ENCODE measurements around the gene AREL1.
A peak's percentile ranks its signal among the peaks of the same experiment; 100 is the strongest.
"Not testable (repeated sequence)": the region's sequence is repeated elsewhere in the genome, so short reads cannot be mapped to it uniquely, and the experiment has no call there.

AREL1 gene, protein sequence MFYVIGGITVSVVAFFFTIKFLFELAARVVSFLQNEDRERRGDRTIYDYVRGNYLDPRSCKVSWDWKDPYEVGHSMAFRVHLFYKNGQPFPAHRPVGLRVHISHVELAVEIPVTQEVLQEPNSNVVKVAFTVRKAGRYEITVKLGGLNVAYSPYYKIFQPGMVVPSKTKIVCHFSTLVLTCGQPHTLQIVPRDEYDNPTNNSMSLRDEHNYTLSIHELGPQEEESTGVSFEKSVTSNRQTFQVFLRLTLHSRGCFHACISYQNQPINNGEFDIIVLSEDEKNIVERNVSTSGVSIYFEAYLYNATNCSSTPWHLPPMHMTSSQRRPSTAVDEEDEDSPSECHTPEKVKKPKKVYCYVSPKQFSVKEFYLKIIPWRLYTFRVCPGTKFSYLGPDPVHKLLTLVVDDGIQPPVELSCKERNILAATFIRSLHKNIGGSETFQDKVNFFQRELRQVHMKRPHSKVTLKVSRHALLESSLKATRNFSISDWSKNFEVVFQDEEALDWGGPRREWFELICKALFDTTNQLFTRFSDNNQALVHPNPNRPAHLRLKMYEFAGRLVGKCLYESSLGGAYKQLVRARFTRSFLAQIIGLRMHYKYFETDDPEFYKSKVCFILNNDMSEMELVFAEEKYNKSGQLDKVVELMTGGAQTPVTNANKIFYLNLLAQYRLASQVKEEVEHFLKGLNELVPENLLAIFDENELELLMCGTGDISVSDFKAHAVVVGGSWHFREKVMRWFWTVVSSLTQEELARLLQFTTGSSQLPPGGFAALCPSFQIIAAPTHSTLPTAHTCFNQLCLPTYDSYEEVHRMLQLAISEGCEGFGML

DNA sequence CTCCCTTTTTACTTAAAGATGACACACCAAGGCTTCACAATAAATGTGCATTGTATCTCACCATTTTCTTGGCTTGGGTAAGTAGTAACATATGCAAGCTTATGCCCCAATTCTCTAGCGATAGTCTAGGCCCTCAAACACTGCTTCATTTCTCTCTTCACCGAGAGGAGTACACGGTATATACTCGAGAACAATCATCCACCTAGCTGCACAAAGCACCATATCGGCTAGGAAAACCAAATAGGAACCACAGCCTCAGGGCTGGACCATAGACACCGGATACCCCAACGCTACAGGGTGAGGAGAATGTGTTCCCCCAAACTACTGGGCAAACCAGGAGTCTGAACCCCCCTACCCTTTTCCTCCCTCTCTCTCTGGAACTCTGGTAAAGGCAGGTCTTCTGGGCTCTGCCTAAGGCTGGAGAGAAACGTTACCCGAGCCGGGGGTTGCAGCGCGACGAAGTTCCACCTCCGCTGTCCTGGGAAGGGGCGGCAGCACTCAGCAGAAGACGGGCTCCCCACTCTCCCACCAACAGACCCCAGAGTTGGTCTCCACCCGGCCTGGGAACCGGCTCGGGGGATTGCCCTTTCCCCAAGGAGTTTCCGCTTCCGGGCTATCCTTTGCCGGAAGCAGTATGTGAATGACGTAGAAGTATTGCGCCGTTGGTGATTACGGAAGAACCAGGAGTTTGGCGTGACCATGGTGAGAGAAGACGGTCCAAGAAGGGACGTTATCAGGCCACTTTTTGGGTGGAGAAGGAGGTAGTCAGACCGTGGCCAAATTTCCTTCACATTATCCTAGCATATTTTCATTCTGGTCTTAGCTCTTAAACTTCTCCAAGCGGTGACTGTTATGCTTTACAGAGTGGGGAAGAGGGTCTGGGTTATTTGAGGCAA, at the start of gene AREL1, which contains the start of gene FCF1:
Gene AREL1, minus strand, starts transcription at position 582 of the 896 bp plus-strand sequence. CDS start 27,465 bp downstream, outside the sequence.
Gene FCF1, plus strand, starts transcription at position 646 of the 896 bp plus-strand sequence. Its CDS starts 54 bp downstream, at position 700.
- ATAC-seq (ENCODE audit: low read depth): peak; percentile 94
- TF ChIP-seq, protein P1, sequence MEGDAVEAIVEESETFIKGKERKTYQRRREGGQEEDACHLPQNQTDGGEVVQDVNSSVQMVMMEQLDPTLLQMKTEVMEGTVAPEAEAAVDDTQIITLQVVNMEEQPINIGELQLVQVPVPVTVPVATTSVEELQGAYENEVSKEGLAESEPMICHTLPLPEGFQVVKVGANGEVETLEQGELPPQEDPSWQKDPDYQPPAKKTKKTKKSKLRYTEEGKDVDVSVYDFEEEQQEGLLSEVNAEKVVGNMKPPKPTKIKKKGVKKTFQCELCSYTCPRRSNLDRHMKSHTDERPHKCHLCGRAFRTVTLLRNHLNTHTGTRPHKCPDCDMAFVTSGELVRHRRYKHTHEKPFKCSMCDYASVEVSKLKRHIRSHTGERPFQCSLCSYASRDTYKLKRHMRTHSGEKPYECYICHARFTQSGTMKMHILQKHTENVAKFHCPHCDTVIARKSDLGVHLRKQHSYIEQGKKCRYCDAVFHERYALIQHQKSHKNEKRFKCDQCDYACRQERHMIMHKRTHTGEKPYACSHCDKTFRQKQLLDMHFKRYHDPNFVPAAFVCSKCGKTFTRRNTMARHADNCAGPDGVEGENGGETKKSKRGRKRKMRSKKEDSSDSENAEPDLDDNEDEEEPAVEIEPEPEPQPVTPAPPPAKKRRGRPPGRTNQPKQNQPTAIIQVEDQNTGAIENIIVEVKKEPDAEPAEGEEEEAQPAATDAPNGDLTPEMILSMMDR (IDR thresholded peaks at IDR 0.05; ENCODE audit: poor library complexity, severe bottlenecking): no peak
- H3K9me3 ChIP-seq (ENCODE audit: severe bottlenecking): no peaks in the 10 kb centered on the region
- DNase-seq (ENCODE audit: low spot score): peak; percentile 83
- H3K4me3 ChIP-seq (ENCODE audit: severe bottlenecking): peak within 1 kb of the TSS; percentile 64
- H3K4me1 ChIP-seq (ENCODE audit: insufficient read depth, poor library complexity, severe bottlenecking): peaks cover 23% of the 10 kb centered on the region
- peaks cover 38% of the 10 kb centered on the region for H3K36me3 ChIP-seq (ENCODE audit: low read depth)
- peak within 1 kb of the TSS; percentile 39 for H3K27ac ChIP-seq (ENCODE audit: poor library complexity, severe bottlenecking)
- no peaks in the 10 kb centered on the region for H3K27me3 ChIP-seq (ENCODE audit: insufficient read depth, poor library complexity, severe bottlenecking)

DNA sequence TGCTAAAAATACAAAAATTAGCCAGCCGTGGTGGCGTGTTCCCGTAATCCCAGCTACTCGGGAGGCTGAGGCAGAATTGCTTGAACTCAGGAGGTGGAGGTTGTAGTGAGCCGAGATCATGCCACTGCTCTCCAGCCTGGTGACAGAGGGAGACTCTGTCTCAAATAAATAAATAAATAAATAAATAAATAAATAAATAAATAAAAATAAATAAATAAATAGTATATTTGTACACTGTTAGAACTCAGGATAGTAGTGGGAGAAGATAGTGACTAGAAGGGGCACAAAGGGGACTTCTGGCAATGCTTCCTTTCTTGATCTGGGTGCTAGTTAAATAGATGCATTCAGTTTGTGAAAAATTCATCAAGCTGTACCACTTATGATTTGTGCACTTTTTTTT, 45.6 kb upstream of the AREL1 start:
- not testable (repeated sequence) for H3K27me3 ChIP-seq (ENCODE audit: insufficient read depth, poor library complexity, severe bottlenecking); H3K4me3 ChIP-seq (ENCODE audit: severe bottlenecking); H3K36me3 ChIP-seq (ENCODE audit: low read depth); DNase-seq (ENCODE audit: low spot score); H3K4me1 ChIP-seq (ENCODE audit: insufficient read depth, poor library complexity, severe bottlenecking); H3K27ac ChIP-seq (ENCODE audit: poor library complexity, severe bottlenecking); ATAC-seq (ENCODE audit: low read depth); H3K9me3 ChIP-seq (ENCODE audit: severe bottlenecking)

DNA sequence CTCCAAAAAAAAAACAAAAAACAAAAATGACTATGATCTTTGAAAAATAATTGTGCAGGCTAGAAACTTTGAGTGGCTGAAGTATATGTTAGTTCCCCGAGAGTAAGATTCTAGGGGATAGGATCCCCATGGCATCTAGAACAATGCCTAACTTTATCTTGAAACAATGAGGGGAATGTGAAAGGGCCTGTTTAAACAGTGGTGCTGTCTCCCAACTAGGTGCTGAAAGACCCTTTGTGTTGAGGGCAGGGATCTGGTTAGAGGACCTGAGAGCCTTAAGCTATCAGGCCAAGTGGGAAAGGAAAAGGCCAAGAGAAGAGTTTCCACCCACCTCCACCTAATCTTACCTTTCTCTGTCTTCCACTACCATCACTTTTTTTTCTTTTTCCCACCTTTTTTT, 43.4 kb upstream of the AREL1 start:
- ATAC-seq (ENCODE audit: low read depth) (no peak), DNase-seq (ENCODE audit: low spot score) (no peak)
- peaks cover 4% of the 10 kb centered on the region for H3K9me3 ChIP-seq (ENCODE audit: severe bottlenecking)
- H3K27ac ChIP-seq (ENCODE audit: poor library complexity, severe bottlenecking): no peak overlapping the region
- TF ChIP-seq, protein P1 (IDR thresholded peaks at IDR 0.05; ENCODE audit: poor library complexity, severe bottlenecking): no peak
- no peaks in the 10 kb centered on the region for H3K4me1 ChIP-seq (ENCODE audit: insufficient read depth, poor library complexity, severe bottlenecking)
- H3K36me3 ChIP-seq (ENCODE audit: low read depth): no peaks in the 10 kb centered on the region
- no peak overlapping the region for H3K4me3 ChIP-seq (ENCODE audit: severe bottlenecking)
- H3K27me3 ChIP-seq (ENCODE audit: insufficient read depth, poor library complexity, severe bottlenecking): no peaks in the 10 kb centered on the region

DNA sequence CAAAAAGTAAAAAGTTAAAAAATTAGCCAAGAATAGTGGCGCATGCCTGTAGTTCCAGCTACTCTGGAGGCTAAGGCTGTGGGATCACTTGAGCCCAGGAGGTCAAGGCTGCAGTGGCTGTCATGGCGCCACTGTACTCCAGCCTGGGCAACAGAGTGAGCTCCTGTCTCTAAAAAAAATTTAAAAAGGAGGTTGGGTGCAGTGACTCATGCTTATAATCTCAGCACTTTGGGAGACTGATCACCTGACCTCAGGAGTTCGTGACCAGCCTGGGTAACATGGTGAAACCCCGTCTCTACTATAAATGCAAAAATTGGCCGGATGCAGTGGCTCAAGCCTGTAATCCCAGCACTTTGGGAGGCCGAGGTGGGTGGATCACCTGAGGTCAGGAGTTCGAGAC, 42.0 kb upstream of the AREL1 start:
- Histone ChIP-seq H3K4me1 (ENCODE audit: insufficient read depth, poor library complexity, severe bottlenecking) (no peaks in the 10 kb centered on the region), H3K9me3 (ENCODE audit: severe bottlenecking) (peaks cover 4% of the 10 kb centered on the region), H3K4me3 (ENCODE audit: severe bottlenecking) (no peak overlapping the region), H3K27ac (ENCODE audit: poor library complexity, severe bottlenecking) (no peak overlapping the region), H3K27me3 (ENCODE audit: insufficient read depth, poor library complexity, severe bottlenecking) (no peaks in the 10 kb centered on the region), H3K36me3 (ENCODE audit: low read depth) (no peaks in the 10 kb centered on the region)
- ATAC-seq (ENCODE audit: low read depth) (no peak), DNase-seq (ENCODE audit: low spot score) (no peak)
- TF ChIP-seq, protein P1 (IDR thresholded peaks at IDR 0.05; ENCODE audit: poor library complexity, severe bottlenecking): no peak

DNA sequence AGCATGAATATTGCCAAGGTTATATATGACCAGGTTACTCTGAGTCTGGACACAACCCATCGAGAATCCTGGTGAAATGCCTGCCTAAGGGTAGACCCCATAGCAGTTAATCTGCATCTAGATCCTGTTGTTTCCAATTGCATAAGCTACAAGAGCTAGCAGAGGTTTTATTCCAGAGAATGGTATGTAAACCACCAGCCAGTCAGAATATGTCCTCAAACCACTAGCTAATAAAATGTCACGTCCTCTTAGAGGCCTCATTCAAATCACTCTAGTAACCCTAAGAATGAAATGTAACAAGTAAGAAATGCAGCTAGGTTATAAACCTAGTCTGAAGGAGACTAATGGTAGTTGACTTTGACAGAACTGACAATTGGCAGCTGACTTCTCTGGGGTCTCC, 41.3 kb upstream of the AREL1 start:
- Histone ChIP-seq H3K9me3 (ENCODE audit: severe bottlenecking) (peaks cover 4% of the 10 kb centered on the region), H3K36me3 (ENCODE audit: low read depth) (no peaks in the 10 kb centered on the region), H3K27ac (ENCODE audit: poor library complexity, severe bottlenecking) (no peak overlapping the region), H3K4me1 (ENCODE audit: insufficient read depth, poor library complexity, severe bottlenecking) (no peaks in the 10 kb centered on the region), H3K27me3 (ENCODE audit: insufficient read depth, poor library complexity, severe bottlenecking) (no peaks in the 10 kb centered on the region), H3K4me3 (ENCODE audit: severe bottlenecking) (no peak overlapping the region)
- no peak for DNase-seq (ENCODE audit: low spot score)
- TF ChIP-seq, protein P1 (IDR thresholded peaks at IDR 0.05; ENCODE audit: poor library complexity, severe bottlenecking): no peak
- no peak for ATAC-seq (ENCODE audit: low read depth)
